ENCODE measurements around the gene OMD. TPM values are rescaled to one million over a fixed set of nuclear protein-coding genes. Genes with fewer than 3 reads are reported as not detected.

OMD gene
- polyA plus RNA-seq, 1 donor from 2014 or later = not detected

- H3K4me2 ChIP-seq (ENCODE audit: low read length) = no peak overlapping the region
- H3K9ac ChIP-seq (ENCODE audit: low read length) = no peak overlapping the region
- H3K36me3 ChIP-seq (ENCODE audit: insufficient read depth, low read length) = no peaks in the 10 kb centered on the region
- no peak overlapping the region for H3K4me3 ChIP-seq (ENCODE audit: low read length)
- no peaks in the 10 kb centered on the region for H3K9me3 ChIP-seq (ENCODE audit: low read length)
- no peaks in the 10 kb centered on the region for H3K9me2 ChIP-seq (ENCODE audit: insufficient read depth, low read length)
- H3K27ac ChIP-seq (ENCODE audit: low read length) = no peak overlapping the region
- H4K20me1 ChIP-seq (ENCODE audit: insufficient read depth) = no peaks in the 10 kb centered on the region
- H2AFZ ChIP-seq (ENCODE audit: low read depth, low read length) = no peak overlapping the region
- no peaks in the 10 kb centered on the region for H3K27me3 ChIP-seq (ENCODE audit: insufficient read depth, low read depth, low read length)
- H3K79me2 ChIP-seq (replicated peaks; ENCODE audit: insufficient read depth, low read length) = no peaks in the 10 kb centered on the region
- H3F3A ChIP-seq (ENCODE audit: insufficient read depth, low read length, poor library complexity, severe bottlenecking) = no peaks in the 10 kb centered on the region
- TF ChIP-seq, protein P1, sequence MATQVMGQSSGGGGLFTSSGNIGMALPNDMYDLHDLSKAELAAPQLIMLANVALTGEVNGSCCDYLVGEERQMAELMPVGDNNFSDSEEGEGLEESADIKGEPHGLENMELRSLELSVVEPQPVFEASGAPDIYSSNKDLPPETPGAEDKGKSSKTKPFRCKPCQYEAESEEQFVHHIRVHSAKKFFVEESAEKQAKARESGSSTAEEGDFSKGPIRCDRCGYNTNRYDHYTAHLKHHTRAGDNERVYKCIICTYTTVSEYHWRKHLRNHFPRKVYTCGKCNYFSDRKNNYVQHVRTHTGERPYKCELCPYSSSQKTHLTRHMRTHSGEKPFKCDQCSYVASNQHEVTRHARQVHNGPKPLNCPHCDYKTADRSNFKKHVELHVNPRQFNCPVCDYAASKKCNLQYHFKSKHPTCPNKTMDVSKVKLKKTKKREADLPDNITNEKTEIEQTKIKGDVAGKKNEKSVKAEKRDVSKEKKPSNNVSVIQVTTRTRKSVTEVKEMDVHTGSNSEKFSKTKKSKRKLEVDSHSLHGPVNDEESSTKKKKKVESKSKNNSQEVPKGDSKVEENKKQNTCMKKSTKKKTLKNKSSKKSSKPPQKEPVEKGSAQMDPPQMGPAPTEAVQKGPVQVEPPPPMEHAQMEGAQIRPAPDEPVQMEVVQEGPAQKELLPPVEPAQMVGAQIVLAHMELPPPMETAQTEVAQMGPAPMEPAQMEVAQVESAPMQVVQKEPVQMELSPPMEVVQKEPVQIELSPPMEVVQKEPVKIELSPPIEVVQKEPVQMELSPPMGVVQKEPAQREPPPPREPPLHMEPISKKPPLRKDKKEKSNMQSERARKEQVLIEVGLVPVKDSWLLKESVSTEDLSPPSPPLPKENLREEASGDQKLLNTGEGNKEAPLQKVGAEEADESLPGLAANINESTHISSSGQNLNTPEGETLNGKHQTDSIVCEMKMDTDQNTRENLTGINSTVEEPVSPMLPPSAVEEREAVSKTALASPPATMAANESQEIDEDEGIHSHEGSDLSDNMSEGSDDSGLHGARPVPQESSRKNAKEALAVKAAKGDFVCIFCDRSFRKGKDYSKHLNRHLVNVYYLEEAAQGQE (IDR thresholded peaks at IDR 0.05; ENCODE audit: borderline replicate concordance) = no peak
- TF ChIP-seq TAF1 (IDR thresholded peaks at IDR 0.05; ENCODE audit: low read depth) = no peak
- TF ChIP-seq CTCF (IDR thresholded peaks at IDR 0.05; ENCODE audit: poor library complexity, severe bottlenecking) = no peak
- no peak for TF ChIP-seq EP300 (conservative IDR thresholded peaks at IDR 0.05; ENCODE audit: poor library complexity, severe bottlenecking)
- no peak for TF ChIP-seq MXI1 (conservative IDR thresholded peaks at IDR 0.05; ENCODE audit: poor library complexity, severe bottlenecking)
Measured at GRCh38 chr9:92429836-92430235, 5.6 kb upstream of the OMD start.

GRCh38 chr9:92426501-92427145 is 2.4 kb upstream of the OMD start:
- H3K79me2 ChIP-seq (replicated peaks; ENCODE audit: insufficient read depth, low read length) = no peaks in the 10 kb centered on the region
- no peak overlapping the region for H3K27ac ChIP-seq (ENCODE audit: low read length)
- no peaks in the 10 kb centered on the region for H3K9me2 ChIP-seq (ENCODE audit: insufficient read depth, low read length)

More at GRCh38 chr9:92426501-92427145, 2.4 kb upstream of the OMD start:
- Histone ChIP-seq H3F3A (ENCODE audit: insufficient read depth, low read length, poor library complexity, severe bottlenecking) (no peaks in the 10 kb centered on the region), H2AFZ (ENCODE audit: low read depth, low read length) (no peak overlapping the region), H4K20me1 (ENCODE audit: insufficient read depth) (no peaks in the 10 kb centered on the region), H3K9me3 (ENCODE audit: low read length) (no peaks in the 10 kb centered on the region), H3K4me2 (ENCODE audit: low read length) (no peak overlapping the region), H3K4me3 (ENCODE audit: low read length) (no peak overlapping the region), H3K36me3 (ENCODE audit: insufficient read depth, low read length) (no peaks in the 10 kb centered on the region), H3K27me3 (ENCODE audit: insufficient read depth, low read depth, low read length) (no peaks in the 10 kb centered on the region), H3K9ac (ENCODE audit: low read length) (no peak overlapping the region)
- no peak for TF ChIP-seq EP300 (conservative IDR thresholded peaks at IDR 0.05; ENCODE audit: poor library complexity, severe bottlenecking)
- TF ChIP-seq POLR2AphosphoS5 (IDR thresholded peaks at IDR 0.05) = no peak
- no peak for TF ChIP-seq RAD21 (conservative IDR thresholded peaks at IDR 0.05)
- TF ChIP-seq CTCF (IDR thresholded peaks at IDR 0.05; ENCODE audit: poor library complexity, severe bottlenecking) = no peak
- no peak for TF ChIP-seq TAF1 (IDR thresholded peaks at IDR 0.05; ENCODE audit: low read depth)
